Hepatocyte (in vitro differentiated cells): ENCODE results near the gene ASB10. TPM values are rescaled to one million over a fixed set of nuclear protein-coding genes. Genes with fewer than 3 reads are reported as not detected.

Experiments used
- DNase-seq: peaks from one replicate; pipeline ENCODE4 v3.0.0-alpha.2; 2016; ENCODE audit warnings: low spot score
- H2AFZ ChIP-seq: fragments of 200-600 bp; sonication (generic); 2 replicates; pipeline ENCODE4 v1.6.0; 2016; ENCODE audit warnings: antibody characterized with exemption, mild to moderate bottlenecking
- H3K27ac ChIP-seq: fragments of 200-600 bp; sonication (generic); 2 replicates; pipeline ENCODE4 v1.5.1; 2016; ENCODE audit warnings: mild to moderate bottlenecking
- H3K27me3 ChIP-seq: fragments of 200-600 bp; sonication (generic); 2 replicates; pipeline ENCODE4 v1.6.1; 2016
- H3K36me3 ChIP-seq: fragments of 200-600 bp; sonication (generic); replicated peaks from 2 replicates; pipeline ENCODE4 v1.5.1; 2016; ENCODE audit warnings: low read depth; ENCODE audit not compliant: insufficient read depth
- H3K4me1 ChIP-seq: fragments of 200-600 bp; sonication (generic); 2 replicates; pipeline ENCODE4 v1.5.1; 2016; ENCODE audit warnings: mild to moderate bottlenecking, moderate library complexity; ENCODE audit not compliant: insufficient read depth
- H3K4me2 ChIP-seq: fragments of 200-600 bp; sonication (generic); 2 replicates; pipeline ENCODE4 v1.6.0; 2016
- H3K4me3 ChIP-seq: fragments of 200-600 bp; sonication (generic); 2 replicates; pipeline ENCODE4 v1.5.1; 2016; ENCODE audit warnings: mild to moderate bottlenecking
- H3K79me2 ChIP-seq: fragments of 200-600 bp; sonication (generic); 2 replicates; pipeline ENCODE4 v1.6.0; 2017; ENCODE audit warnings: mild to moderate bottlenecking
- H3K9me2 ChIP-seq: fragments of 200-600 bp; sonication (generic); replicated peaks from 2 replicates; pipeline ENCODE4 v1.6.0; 2017; ENCODE audit warnings: mild to moderate bottlenecking; ENCODE audit not compliant: insufficient read depth
- H3K9me3 ChIP-seq: fragments of 200-600 bp; sonication (generic); 2 replicates; pipeline ENCODE4 v1.5.1; 2016; ENCODE audit warnings: low read depth, mild to moderate bottlenecking
- H4K20me1 ChIP-seq: fragments of 200-600 bp; sonication (generic); 2 replicates; pipeline ENCODE4 v1.6.0; 2016; ENCODE audit warnings: mild to moderate bottlenecking; ENCODE audit not compliant: insufficient read depth, poor library complexity, severe bottlenecking
- EZH2 ChIP-seq: fragments of 200-600 bp; sonication (generic); IDR thresholded peaks from 2 replicates; pipeline ENCODE4 v1.6.1; 2016; ENCODE audit warnings: antibody characterized with exemption, mild to moderate bottlenecking, borderline replicate concordance
- EZH2phosphoT487 ChIP-seq: fragments of 200-600 bp; sonication (generic); IDR thresholded peaks from one replicate; pipeline ENCODE4 v1.6.1; 2018; ENCODE audit warnings: antibody characterized with exemption, mild to moderate bottlenecking, low read depth, moderate library complexity; ENCODE audit not compliant: unreplicated experiment, severe bottlenecking
- WGBS: methylation state at CpG from one replicate; pipeline ENCODE4 v1.1.6; 2016; ENCODE audit warnings: low lambda C conversion rate; ENCODE audit errors: missing lambda C conversion rate; 5-methylcytosine and 5-hydroxymethylcytosine counted together
- polyA plus RNA-seq: library from polyadenylated mRNA; unstranded; fragments of >200 nt; fragmentation: Nextera tagmentation; extraction: Ambion mirVana; gene quantifications from 2 replicates; pipeline ENCODE4 v1.2.1, GENCODE V29; 2016
- total RNA-seq: library from RNA; depleted of rRNA; stranded (reverse); fragments of >200 nt; gene quantifications from 2 replicates; pipeline ENCODE4 v1.2.3, GENCODE V29; 2014
- TF ChIP-seq, protein P1 (sequence below): fragments of 200-600 bp; sonication (generic); IDR thresholded peaks from 2 replicates; pipeline ENCODE4 v1.5.1; 2016; ENCODE audit warnings: antibody characterized with exemption, mild to moderate bottlenecking; ENCODE audit not compliant: poor library complexity

ASB10 gene
- total and polyA plus RNA-seq, 2 experiments from 2014 or later: not detected

- no peak for DNase-seq
- no peaks in the 10 kb centered on the region for H4K20me1 ChIP-seq
- no peak overlapping the region for H2AFZ ChIP-seq
- 95% methylated on average over 32 of the region's 33 CpGs for WGBS
- H3K4me3 ChIP-seq: no peak overlapping the region
- no peaks in the 10 kb centered on the region for H3K9me3 ChIP-seq
- H3K9me2 ChIP-seq: no peaks in the 10 kb centered on the region
- no peaks in the 10 kb centered on the region for H3K79me2 ChIP-seq
- H3K36me3 ChIP-seq: no peaks in the 10 kb centered on the region
- H3K4me1 ChIP-seq: no peaks in the 10 kb centered on the region
- no peak overlapping the region for H3K27ac ChIP-seq
- H3K4me2 ChIP-seq: no peak overlapping the region
- no peaks in the 10 kb centered on the region for H3K27me3 ChIP-seq
- no peak for TF ChIP-seq EZH2phosphoT487
- TF ChIP-seq, protein P1, sequence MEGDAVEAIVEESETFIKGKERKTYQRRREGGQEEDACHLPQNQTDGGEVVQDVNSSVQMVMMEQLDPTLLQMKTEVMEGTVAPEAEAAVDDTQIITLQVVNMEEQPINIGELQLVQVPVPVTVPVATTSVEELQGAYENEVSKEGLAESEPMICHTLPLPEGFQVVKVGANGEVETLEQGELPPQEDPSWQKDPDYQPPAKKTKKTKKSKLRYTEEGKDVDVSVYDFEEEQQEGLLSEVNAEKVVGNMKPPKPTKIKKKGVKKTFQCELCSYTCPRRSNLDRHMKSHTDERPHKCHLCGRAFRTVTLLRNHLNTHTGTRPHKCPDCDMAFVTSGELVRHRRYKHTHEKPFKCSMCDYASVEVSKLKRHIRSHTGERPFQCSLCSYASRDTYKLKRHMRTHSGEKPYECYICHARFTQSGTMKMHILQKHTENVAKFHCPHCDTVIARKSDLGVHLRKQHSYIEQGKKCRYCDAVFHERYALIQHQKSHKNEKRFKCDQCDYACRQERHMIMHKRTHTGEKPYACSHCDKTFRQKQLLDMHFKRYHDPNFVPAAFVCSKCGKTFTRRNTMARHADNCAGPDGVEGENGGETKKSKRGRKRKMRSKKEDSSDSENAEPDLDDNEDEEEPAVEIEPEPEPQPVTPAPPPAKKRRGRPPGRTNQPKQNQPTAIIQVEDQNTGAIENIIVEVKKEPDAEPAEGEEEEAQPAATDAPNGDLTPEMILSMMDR: no peak
- no peak for TF ChIP-seq EZH2
These were observed 50.9 kb downstream of the ASB10 start for GRCh38 chr7:151135866-151136843.

GRCh38 chr7:151135525-151135845 lies 51.6 kb downstream of the ASB10 start:
- Histone ChIP-seq H4K20me1 (no peaks in the 10 kb centered on the region), H3K4me3 (no peak overlapping the region), H3K9me3 (no peaks in the 10 kb centered on the region), H3K27me3 (no peaks in the 10 kb centered on the region), H3K79me2 (no peaks in the 10 kb centered on the region), H3K9me2 (no peaks in the 10 kb centered on the region), H3K36me3 (no peaks in the 10 kb centered on the region), H3K27ac (no peak overlapping the region), H2AFZ (no peak overlapping the region), H3K4me1 (no peaks in the 10 kb centered on the region), H3K4me2 (no peak overlapping the region)
- WGBS: 87% methylated on average over 5 of the region's 5 CpGs
- TF ChIP-seq, protein P1: no peak
- TF ChIP-seq EZH2: no peak
- no peak for DNase-seq

GRCh38 chr7:151134743-151135524 lies 52.1 kb downstream of the ASB10 start:
- Histone ChIP-seq H3K4me2 (no peak overlapping the region), H4K20me1 (no peaks in the 10 kb centered on the region), H3K9me2 (no peaks in the 10 kb centered on the region), H2AFZ (no peak overlapping the region), H3K9me3 (no peaks in the 10 kb centered on the region), H3K4me3 (no peak overlapping the region), H3K27me3 (no peaks in the 10 kb centered on the region), H3K27ac (no peak overlapping the region), H3K4me1 (no peaks in the 10 kb centered on the region), H3K79me2 (no peaks in the 10 kb centered on the region), H3K36me3 (no peaks in the 10 kb centered on the region)
- TF ChIP-seq EZH2 (no peak), EZH2phosphoT487 (no peak)
- TF ChIP-seq, protein P1: no peak
- WGBS: 95% methylated on average over 14 of the region's 14 CpGs
- DNase-seq: no peak
